Kidney (tissue), 14 donors: ENCODE data around the gene PDE9A. TPM values are rescaled to one million over a fixed set of nuclear protein-coding genes. Genes with fewer than 3 reads are reported as not detected.

Experiments used
- DNase-seq, 5 donors: peaks; one replicate each; pipeline ENCODE4 v3.0.0-alpha.2; 2013 to 2020
- FAIRE-seq: peaks from 2 replicates; lab custom pipeline; 2012; peaks lifted over from hg19 to GRCh38; lab: Jason Lieb, UNC
- H3K27ac ChIP-seq, 2 donors: one replicate each; pipeline ENCODE4 v1.7.0; 2013; ENCODE audit warnings: low read depth in 2 of 2, low read length in 2 of 2, inconsistent platforms in 1 of 2
- H3K27me3 ChIP-seq: one replicate; pipeline ENCODE4 v1.7.1; 2013; ENCODE audit warnings: low read length, inconsistent platforms; ENCODE audit not compliant: control insufficient read depth, insufficient read depth
- H3K36me3 ChIP-seq, 3 donors: one replicate each; pipeline versions ENCODE4 v1.7.0 to v1.7.1; 2013; ENCODE audit warnings: low read length in 3 of 3, control low read depth in 1 of 3, inconsistent platforms in 1 of 3; ENCODE audit not compliant: insufficient read depth in 3 of 3, control insufficient read depth in 2 of 3
- H3K4me1 ChIP-seq, 3 donors: one replicate each; pipeline versions ENCODE4 v1.7.0 to v1.7.1; 2013; ENCODE audit warnings: low read length in 3 of 3, inconsistent platforms in 1 of 3, low read depth in 1 of 3; ENCODE audit not compliant: control insufficient read depth in 2 of 3, insufficient read depth in 2 of 3
- H3K4me3 ChIP-seq, 3 donors: one replicate each; pipeline versions ENCODE4 v1.7.0 to v1.8.1; 2013; ENCODE audit warnings: low read length in 3 of 3, control low read depth in 1 of 3, inconsistent platforms in 1 of 3
- H3K9ac ChIP-seq, 3 donors: one replicate each; pipeline versions ENCODE4 v1.7.0 to v1.7.1; 2013; ENCODE audit warnings: low read length in 3 of 3, control low read depth in 1 of 3, inconsistent platforms in 1 of 3
- H3K9me3 ChIP-seq, 3 donors: one replicate each; pipeline versions ENCODE4 v1.7.0 to v1.7.1; 2013; ENCODE audit warnings: low read length in 3 of 3, control low read depth in 1 of 3, inconsistent platforms in 1 of 3; ENCODE audit not compliant: control insufficient read depth in 2 of 3, insufficient read depth in 1 of 3
- intact Hi-C: fragments of 100-400 bp; cut with DNase I; formaldehyde crosslinking; loops from one replicate; pipeline ENCODE4 v1.11.1; 2022
- polyA plus RNA-seq: library from polyadenylated mRNA; stranded (reverse); fragments of 350-450 nt; fragmentation: Illumina TruSeq; extraction: RNeasy Lipid Tissue Mini Kit (QIAGEN cat#74804); gene quantifications from one replicate; pipeline ENCODE4 v1.2.3, GENCODE V29; 2014; ENCODE audit warnings: low read depth, low replicate concordance; ENCODE audit not compliant: insufficient read depth
- total RNA-seq: library from RNA; stranded (reverse); fragmentation: NEBNext Ultra II Directional; extraction: Animal tissue kit (Norgen Biotek cat#: 25700); gene quantifications from one replicate; pipeline ENCODE4 v1.2.1, GENCODE V29; 2021
- TF ChIP-seq, protein P1 (sequence below): IDR thresholded peaks from 3 replicates; pipeline ENCODE4 v1.5.1; 2012; ENCODE audit warnings: mild to moderate bottlenecking, moderate library complexity, borderline replicate concordance; ENCODE audit not compliant: insufficient read depth; ENCODE audit errors: extremely low read depth
- donor health status: control.
- donor health status: control.
- donor health status: control.
- donor health status: control.
- donor health status: control.
- donor health status: DM: yes; HTN: yes; CAD: no.
- donor health status: Normal renal cell carcinoma (clear cell type).

The PDE9A gene
- total and polyA plus RNA-seq, 2 donors from 2014 or later = 30.1 to 39.0 TPM

- H3K4me1 ChIP-seq = peaks cover 0 to 34% (median 27%) of the 10 kb centered on the region in 3 donors
- TF ChIP-seq, protein P1, sequence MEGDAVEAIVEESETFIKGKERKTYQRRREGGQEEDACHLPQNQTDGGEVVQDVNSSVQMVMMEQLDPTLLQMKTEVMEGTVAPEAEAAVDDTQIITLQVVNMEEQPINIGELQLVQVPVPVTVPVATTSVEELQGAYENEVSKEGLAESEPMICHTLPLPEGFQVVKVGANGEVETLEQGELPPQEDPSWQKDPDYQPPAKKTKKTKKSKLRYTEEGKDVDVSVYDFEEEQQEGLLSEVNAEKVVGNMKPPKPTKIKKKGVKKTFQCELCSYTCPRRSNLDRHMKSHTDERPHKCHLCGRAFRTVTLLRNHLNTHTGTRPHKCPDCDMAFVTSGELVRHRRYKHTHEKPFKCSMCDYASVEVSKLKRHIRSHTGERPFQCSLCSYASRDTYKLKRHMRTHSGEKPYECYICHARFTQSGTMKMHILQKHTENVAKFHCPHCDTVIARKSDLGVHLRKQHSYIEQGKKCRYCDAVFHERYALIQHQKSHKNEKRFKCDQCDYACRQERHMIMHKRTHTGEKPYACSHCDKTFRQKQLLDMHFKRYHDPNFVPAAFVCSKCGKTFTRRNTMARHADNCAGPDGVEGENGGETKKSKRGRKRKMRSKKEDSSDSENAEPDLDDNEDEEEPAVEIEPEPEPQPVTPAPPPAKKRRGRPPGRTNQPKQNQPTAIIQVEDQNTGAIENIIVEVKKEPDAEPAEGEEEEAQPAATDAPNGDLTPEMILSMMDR = no peak
- H3K27ac ChIP-seq = no peak overlapping the region
- no peaks in the 10 kb centered on the region for H3K27me3 ChIP-seq
- intact Hi-C loops = no loop called here
- DNase-seq = no peak
- H3K4me3 ChIP-seq = no peak overlapping the region
- no peak overlapping the region for H3K9ac ChIP-seq
- no peaks in the 10 kb centered on the region for H3K9me3 ChIP-seq
- H3K36me3 ChIP-seq = peaks cover 0 to 6% (median 0%) of the 10 kb centered on the region in 3 donors
- FAIRE-seq = no peak
Measured at GRCh38 chr21:42740405-42740909, 87.0 kb downstream of the PDE9A start.

DNA sequence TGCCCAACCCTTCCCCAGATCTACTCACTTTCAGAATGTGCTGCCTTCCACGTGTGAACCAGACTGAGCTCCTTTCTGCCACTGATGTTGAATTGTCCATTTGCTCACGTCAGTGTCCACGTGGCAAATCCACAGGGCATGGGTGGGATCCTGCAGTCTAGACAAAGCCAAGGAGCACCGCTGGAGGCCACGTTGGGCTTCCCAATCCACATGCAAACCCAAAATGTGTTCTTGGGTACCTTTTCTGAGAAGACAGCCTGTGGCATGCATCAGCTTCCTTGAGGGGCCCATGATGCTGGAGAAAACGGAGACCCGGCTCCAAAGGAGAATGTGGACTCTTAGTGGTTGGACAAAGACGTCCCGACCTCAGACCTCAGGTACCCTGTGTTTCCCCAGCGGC, 87.6 kb downstream of the PDE9A start:
- Histone ChIP-seq H3K27ac (peak overlapping the region in 1 of 2 donors; percentile 13), H3K9ac (no peak overlapping the region), H3K27me3 (no peaks in the 10 kb centered on the region), H3K4me3 (no peak overlapping the region), H3K36me3 (peaks cover 0 to 6% (median 0%) of the 10 kb centered on the region in 3 donors), H3K9me3 (no peaks in the 10 kb centered on the region), H3K4me1 (peaks cover 0 to 34% (median 27%) of the 10 kb centered on the region in 3 donors)
- intact Hi-C loops = no loop called here
- TF ChIP-seq, protein P1 = no peak
- FAIRE-seq (no peak), DNase-seq (no peak)

GRCh38 chr21:42744520-42745445, 91.4 kb downstream of the PDE9A start:
- TF ChIP-seq, protein P1 = no peak
- peak in 1 of 5 donors; percentile 63 for DNase-seq
- H3K27me3 ChIP-seq = no peaks in the 10 kb centered on the region
- H3K9ac ChIP-seq = no peak overlapping the region
- no peaks in the 10 kb centered on the region for H3K9me3 ChIP-seq
- H3K4me3 ChIP-seq = no peak overlapping the region
- H3K36me3 ChIP-seq = peaks cover 0 to 10% (median 0%) of the 10 kb centered on the region in 3 donors
- intact Hi-C loops = no loop called here
- peaks cover 0 to 10% (median 5%) of the 10 kb centered on the region in 3 donors for H3K4me1 ChIP-seq
- H3K27ac ChIP-seq = no peak overlapping the region
- no peak for FAIRE-seq
